Measurements from ENCODE around the gene NR2C2.
A peak's percentile ranks its signal among the peaks of the same experiment; 100 is the strongest.

Gene NR2C2

GRCh38 chr3:14921811-14922705 is 25.3 kb upstream of the NR2C2 start:
- DNase-seq = no peak

GRCh38 chr3:14922863-14923262 is 24.5 kb upstream of the NR2C2 start:
- DNase-seq = no peak

- no peak for DNase-seq
Observed at GRCh38 chr3:14923476-14923875, 23.9 kb upstream of the NR2C2 start.

- DNase-seq = peak; percentile 30 to 71 (median 53)
Observed at GRCh38 chr3:14925729-14926591, 21.4 kb upstream of the NR2C2 start.

GRCh38 chr3:14926592-14926991 is 20.8 kb upstream of the NR2C2 start:
- no peak for DNase-seq

- no peak for DNase-seq
Observed at GRCh38 chr3:14927308-14927707, 20.1 kb upstream of the NR2C2 start.

GRCh38 chr3:14929310-14930074 is 17.9 kb upstream of the NR2C2 start:
- DNase-seq = no peak

GRCh38 chr3:14933820-14934425 is 13.5 kb upstream of the NR2C2 start:
- DNase-seq = peak in 1 of 3 experiments; percentile 10

DNA sequence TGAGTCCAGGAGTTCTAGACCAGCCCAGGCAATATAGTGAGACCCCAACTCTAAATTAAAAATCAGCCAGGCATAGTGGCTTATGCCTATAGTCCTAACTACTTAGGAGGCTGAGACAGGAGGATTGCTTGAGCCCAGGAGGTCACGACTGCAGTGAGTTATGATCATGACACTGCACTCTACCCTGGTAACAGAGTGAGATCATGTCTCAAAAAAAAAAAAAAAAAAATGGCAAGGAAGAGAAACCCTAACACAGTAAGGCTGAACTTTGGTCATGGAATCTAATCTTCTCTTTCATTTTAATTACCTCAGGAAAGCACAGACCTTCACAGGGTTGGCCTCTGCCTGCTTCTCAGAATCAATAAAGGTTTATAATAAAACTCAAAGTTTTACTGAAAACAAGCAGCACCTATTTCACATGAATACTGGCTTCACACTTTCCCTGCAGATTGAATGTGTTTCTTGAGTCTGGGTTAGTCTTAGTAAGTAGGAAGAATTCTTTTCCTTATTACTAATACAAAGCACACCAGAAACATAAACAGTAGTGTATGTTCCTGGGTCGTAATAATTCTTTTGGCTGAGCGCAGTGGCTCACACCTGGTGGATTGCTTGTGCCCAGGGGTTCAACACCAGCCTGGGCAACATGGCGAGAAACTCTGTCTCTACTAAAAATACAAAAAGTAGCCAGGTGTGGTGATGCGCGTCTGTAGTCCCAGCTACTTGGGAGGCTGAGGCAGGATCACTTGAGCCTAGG is 11.6 kb upstream of the NR2C2 start:
- no peak for DNase-seq

GRCh38 chr3:14938954-14939353 is 8.4 kb upstream of the NR2C2 start:
- no peak for DNase-seq

DNA sequence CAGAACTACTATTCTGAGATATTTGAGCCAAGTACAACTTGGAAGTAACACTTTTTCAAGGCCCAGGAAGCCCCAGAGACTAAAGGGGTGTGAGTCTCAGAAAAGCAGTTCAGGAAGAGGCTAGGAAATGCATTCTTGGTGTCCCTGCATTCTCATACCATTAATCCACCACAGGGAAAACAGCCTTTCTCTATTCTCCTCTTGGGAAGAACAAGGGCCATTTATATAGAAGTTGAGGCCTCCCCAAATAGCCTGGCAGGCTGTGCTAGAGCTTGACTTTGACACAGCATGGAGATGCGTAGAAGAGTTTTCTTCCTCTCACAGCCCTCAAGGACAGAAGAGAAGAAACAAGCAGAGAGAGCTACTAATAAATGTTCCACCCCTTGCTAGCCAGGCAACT is 5.5 kb upstream of the NR2C2 start:
- no peak for DNase-seq

DNA sequence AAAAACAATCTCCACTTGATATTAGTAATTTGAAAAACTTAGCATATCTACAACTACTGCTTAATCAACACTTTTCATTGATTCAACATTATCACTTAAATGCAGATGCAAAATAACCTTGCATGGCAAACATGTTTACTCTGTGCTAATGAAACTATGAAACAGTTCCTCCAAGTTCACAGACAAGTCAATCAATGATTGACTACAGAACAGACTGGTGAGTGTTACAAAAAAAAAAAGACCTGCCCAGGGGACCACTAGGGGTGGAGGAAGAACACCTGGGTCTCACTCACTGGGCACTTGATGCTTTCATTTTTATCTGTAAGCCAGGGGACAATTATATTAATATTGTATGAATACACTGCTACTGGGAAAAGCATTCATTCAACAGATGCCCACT is 4.3 kb upstream of the NR2C2 start:
- no peak for DNase-seq

DNA sequence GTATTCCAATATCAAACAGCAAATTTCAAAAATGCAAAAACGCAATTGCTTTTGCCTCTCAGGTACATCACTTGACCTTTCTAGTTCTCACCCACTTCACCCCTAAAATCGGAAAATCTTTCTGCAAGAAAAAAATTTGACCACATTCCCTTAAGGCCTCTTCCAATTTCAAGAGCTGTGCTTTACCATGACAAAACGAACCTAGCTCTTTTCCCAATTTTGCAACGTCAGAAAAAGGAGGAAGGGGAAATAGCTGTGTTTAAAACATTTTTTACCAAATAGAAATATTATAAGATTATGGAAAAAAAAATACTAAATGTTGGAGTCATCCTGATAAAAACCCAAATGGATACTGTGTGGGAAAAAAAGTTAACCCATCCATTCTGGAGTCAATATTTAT is 1.1 kb upstream of the NR2C2 start:
- DNase-seq = no peak

DNA sequence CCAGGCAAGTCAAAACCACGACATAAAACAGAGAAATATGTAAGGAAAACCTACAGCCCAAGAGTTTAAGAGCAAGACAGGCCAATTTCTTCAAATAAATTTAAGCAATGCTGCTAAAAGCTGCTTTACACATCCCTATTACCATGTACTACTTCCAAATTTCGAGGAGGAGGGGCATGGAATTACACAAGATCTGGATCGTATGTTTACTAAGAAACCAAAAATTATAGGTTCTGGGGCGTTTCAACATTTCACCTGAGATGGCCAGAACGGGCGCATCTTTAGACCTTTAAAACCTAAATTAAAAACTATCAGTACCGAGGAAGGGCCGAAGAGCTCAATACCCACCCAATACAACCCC is 664 bp upstream of the NR2C2 start:
- DNase-seq = peak in 1 of 3 experiments; percentile 54

GRCh38 chr3:14947886-14948608 is 664 bp downstream of the NR2C2 start:
- DNase-seq = peak; percentile 91 to 95 (median 94)

- DNase-seq = no peak
Observed at GRCh38 chr3:14948609-14949038, 1.2 kb downstream of the NR2C2 start.

DNA sequence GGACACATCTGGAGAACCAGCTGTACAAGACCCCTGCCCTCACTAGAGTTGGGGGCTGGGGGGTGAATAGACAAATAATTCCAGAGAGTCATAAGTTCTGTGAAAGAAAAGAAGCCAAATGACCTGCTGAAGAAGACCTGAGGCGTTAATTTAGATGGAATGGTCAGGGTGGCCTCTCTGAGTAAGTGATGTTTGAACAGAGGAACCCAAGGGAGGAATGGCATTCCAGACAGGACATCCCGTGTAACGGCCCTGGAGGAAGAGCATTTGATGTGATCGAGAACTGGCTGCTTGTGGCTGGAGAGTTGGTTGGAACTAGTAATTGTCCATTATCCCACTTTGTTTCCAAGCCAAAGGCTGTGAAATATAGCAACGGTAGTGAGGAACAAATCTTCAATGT is 1.7 kb downstream of the NR2C2 start:
- DNase-seq = no peak

GRCh38 chr3:14950274-14950673 is 2.9 kb downstream of the NR2C2 start:
- DNase-seq = peak in 1 of 3 experiments; percentile 59

GRCh38 chr3:14957153-14957552 is 9.8 kb downstream of the NR2C2 start:
- DNase-seq = no peak

- DNase-seq = peak in 1 of 3 experiments; percentile 2
Observed at GRCh38 chr3:14957925-14958324, 10.5 kb downstream of the NR2C2 start.

DNA sequence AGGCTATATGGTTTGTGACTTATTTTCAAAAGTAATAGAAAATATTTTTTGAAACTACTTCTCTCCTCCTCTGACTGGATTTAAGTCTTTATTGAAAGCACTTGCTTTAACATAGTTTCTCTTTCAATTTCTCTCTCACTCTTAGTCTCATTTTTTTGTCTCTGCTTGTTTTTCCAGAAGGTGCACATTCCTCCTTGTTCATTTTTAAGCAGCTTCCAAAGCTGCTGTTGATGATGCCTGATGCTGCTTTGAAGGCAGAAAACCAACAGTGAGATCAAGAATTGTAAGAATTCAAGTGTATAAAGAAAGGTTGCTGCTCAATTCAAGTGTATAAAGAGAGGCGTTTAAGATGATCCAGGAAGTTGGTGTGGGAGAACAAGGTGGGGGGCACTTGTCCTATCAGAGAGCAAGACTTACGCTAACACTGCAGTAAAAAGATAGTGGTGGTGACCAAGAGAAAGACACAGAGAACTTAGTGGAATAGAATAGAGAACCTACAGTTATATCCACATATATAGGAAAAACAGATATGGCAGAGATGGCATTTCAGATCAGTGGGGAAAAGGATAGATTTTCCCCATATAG is 12.1 kb downstream of the NR2C2 start:
- DNase-seq = no peak

All from NCI-H1417 (cell line).